ENCODE results near the gene BTBD9. TPM values are rescaled to one million over a fixed set of nuclear protein-coding genes. Genes with fewer than 3 reads are reported as not detected.
A peak's percentile ranks its signal among the peaks of the same experiment; 100 is the strongest.

BTBD9 gene
- total RNA-seq, 2 experiments from 2014 or later = 19.1 to 19.8 TPM

GRCh38 chr6:38214159-38214558 is 425.6 kb downstream of the BTBD9 start:
- no peak overlapping the region for H3K4me3 Mint-ChIP-seq

GRCh38 chr6:38213251-38213658 is 426.5 kb downstream of the BTBD9 start:
- POLR2A ChIA-PET = no interaction called here
- Mint-ChIP-seq H3K9me3 (no peaks in the 10 kb centered on the region), H3K27ac (no peak overlapping the region), H3K4me1 (peaks cover 10% of the 10 kb centered on the region), H3K4me3 (no peak overlapping the region), H3K36me3 (no peaks in the 10 kb centered on the region), H3K27me3 (no peaks in the 10 kb centered on the region)
- no peak for ATAC-seq (ENCODE audit: low read depth)
- no peak for DNase-seq

More at GRCh38 chr6:38214159-38214558, 425.6 kb downstream of the BTBD9 start:
- DNase-seq (no peak), ATAC-seq (ENCODE audit: low read depth) (no peak)
- no peak overlapping the region for H3K27ac Mint-ChIP-seq
- POLR2A ChIA-PET = no interaction called here
- peaks cover 7% of the 10 kb centered on the region for H3K4me1 Mint-ChIP-seq
- no peaks in the 10 kb centered on the region for H3K27me3 Mint-ChIP-seq
- H3K9me3 Mint-ChIP-seq = no peaks in the 10 kb centered on the region
- no peaks in the 10 kb centered on the region for H3K36me3 Mint-ChIP-seq

GRCh38 chr6:38212579-38212978 is 427.1 kb downstream of the BTBD9 start:
- no peak for DNase-seq
- no peak overlapping the region for H3K27ac Mint-ChIP-seq
- POLR2A ChIA-PET = no interaction called here
- no peaks in the 10 kb centered on the region for H3K9me3 Mint-ChIP-seq
- no peak for ATAC-seq (ENCODE audit: low read depth)
- H3K27me3 Mint-ChIP-seq = no peaks in the 10 kb centered on the region
- no peak overlapping the region for H3K4me3 Mint-ChIP-seq
- peaks cover 10% of the 10 kb centered on the region for H3K4me1 Mint-ChIP-seq
- no peaks in the 10 kb centered on the region for H3K36me3 Mint-ChIP-seq

- DNase-seq = no peak
- no peaks in the 10 kb centered on the region for H3K9me3 Mint-ChIP-seq
- peaks cover 10% of the 10 kb centered on the region for H3K4me1 Mint-ChIP-seq
- H3K4me3 Mint-ChIP-seq = no peak overlapping the region
- H3K27me3 Mint-ChIP-seq = no peaks in the 10 kb centered on the region
- H3K36me3 Mint-ChIP-seq = no peaks in the 10 kb centered on the region
- POLR2A ChIA-PET = no interaction called here
- H3K27ac Mint-ChIP-seq = no peak overlapping the region
- ATAC-seq (ENCODE audit: low read depth) = no peak
Measured at GRCh38 chr6:38212116-38212515, 427.6 kb downstream of the BTBD9 start.

- Mint-ChIP-seq H3K27me3 (no peaks in the 10 kb centered on the region), H3K9me3 (no peaks in the 10 kb centered on the region), H3K27ac (no peak overlapping the region), H3K36me3 (no peaks in the 10 kb centered on the region), H3K4me3 (no peak overlapping the region), H3K4me1 (peaks cover 10% of the 10 kb centered on the region)
- DNase-seq = peak; percentile 31
- POLR2A ChIA-PET = no interaction called here
- ATAC-seq (ENCODE audit: low read depth) = peak; percentile 87
Measured at GRCh38 chr6:38209371-38210260, 430.1 kb downstream of the BTBD9 start.

- POLR2A ChIA-PET = no interaction called here
Measured at GRCh38 chr6:38208028-38208427, 431.7 kb downstream of the BTBD9 start.

GRCh38 chr6:38207375-38207774 is 432.4 kb downstream of the BTBD9 start:
- POLR2A ChIA-PET = no interaction called here
- no peak overlapping the region for H3K27ac Mint-ChIP-seq

More at GRCh38 chr6:38208028-38208427, 431.7 kb downstream of the BTBD9 start:
- no peaks in the 10 kb centered on the region for H3K27me3 Mint-ChIP-seq
- no peak overlapping the region for H3K4me3 Mint-ChIP-seq
- no peak for DNase-seq
- H3K36me3 Mint-ChIP-seq = no peaks in the 10 kb centered on the region
- no peaks in the 10 kb centered on the region for H3K9me3 Mint-ChIP-seq
- H3K4me1 Mint-ChIP-seq = peaks cover 10% of the 10 kb centered on the region
- no peak overlapping the region for H3K27ac Mint-ChIP-seq
- no peak for ATAC-seq (ENCODE audit: low read depth)

GRCh38 chr6:38198219-38198618 is 441.5 kb downstream of the BTBD9 start:
- peaks cover 1% of the 10 kb centered on the region for H3K9me3 Mint-ChIP-seq

More at GRCh38 chr6:38207375-38207774, 432.4 kb downstream of the BTBD9 start:
- ATAC-seq (ENCODE audit: low read depth) (no peak), DNase-seq (no peak)
- no peaks in the 10 kb centered on the region for H3K9me3 Mint-ChIP-seq
- peaks cover 10% of the 10 kb centered on the region for H3K4me1 Mint-ChIP-seq
- no peaks in the 10 kb centered on the region for H3K27me3 Mint-ChIP-seq
- no peaks in the 10 kb centered on the region for H3K36me3 Mint-ChIP-seq
- no peak overlapping the region for H3K4me3 Mint-ChIP-seq

GRCh38 chr6:38195113-38195635 is 444.6 kb downstream of the BTBD9 start:
- POLR2A ChIA-PET = no interaction called here
- H3K4me3 Mint-ChIP-seq = no peak overlapping the region
- H3K36me3 Mint-ChIP-seq = no peaks in the 10 kb centered on the region
- no peaks in the 10 kb centered on the region for H3K27me3 Mint-ChIP-seq
- ATAC-seq (ENCODE audit: low read depth) = no peak
- no peaks in the 10 kb centered on the region for H3K4me1 Mint-ChIP-seq
- H3K27ac Mint-ChIP-seq = no peak overlapping the region
- DNase-seq = no peak
- no peaks in the 10 kb centered on the region for H3K9me3 Mint-ChIP-seq

More at GRCh38 chr6:38198219-38198618, 441.5 kb downstream of the BTBD9 start:
- Mint-ChIP-seq H3K4me1 (no peaks in the 10 kb centered on the region), H3K27ac (no peak overlapping the region), H3K36me3 (no peaks in the 10 kb centered on the region), H3K4me3 (no peak overlapping the region), H3K27me3 (no peaks in the 10 kb centered on the region)
- POLR2A ChIA-PET = no interaction called here
- ATAC-seq (ENCODE audit: low read depth) (no peak), DNase-seq (no peak)

- H3K27ac Mint-ChIP-seq = no peak overlapping the region
- no peak for ATAC-seq (ENCODE audit: low read depth)
- DNase-seq = no peak
- no peaks in the 10 kb centered on the region for H3K9me3 Mint-ChIP-seq
- no peaks in the 10 kb centered on the region for H3K27me3 Mint-ChIP-seq
- no peaks in the 10 kb centered on the region for H3K36me3 Mint-ChIP-seq
- H3K4me1 Mint-ChIP-seq = no peaks in the 10 kb centered on the region
- no peak overlapping the region for H3K4me3 Mint-ChIP-seq
- POLR2A ChIA-PET = no interaction called here
Measured at GRCh38 chr6:38194589-38194988, 445.1 kb downstream of the BTBD9 start.

GRCh38 chr6:38194282-38194572 is 445.5 kb downstream of the BTBD9 start:
- Mint-ChIP-seq H3K36me3 (no peaks in the 10 kb centered on the region), H3K27me3 (no peaks in the 10 kb centered on the region), H3K9me3 (no peaks in the 10 kb centered on the region), H3K4me1 (no peaks in the 10 kb centered on the region), H3K27ac (no peak overlapping the region), H3K4me3 (no peak overlapping the region)
- ATAC-seq (ENCODE audit: low read depth) = no peak
- POLR2A ChIA-PET = no interaction called here
- no peak for DNase-seq

GRCh38 chr6:38193481-38194281 is 446.0 kb downstream of the BTBD9 start:
- H3K4me1 Mint-ChIP-seq = no peaks in the 10 kb centered on the region
- H3K9me3 Mint-ChIP-seq = no peaks in the 10 kb centered on the region
- H3K36me3 Mint-ChIP-seq = no peaks in the 10 kb centered on the region
- H3K27me3 Mint-ChIP-seq = no peaks in the 10 kb centered on the region
- DNase-seq (no peak), ATAC-seq (ENCODE audit: low read depth) (no peak)
- POLR2A ChIA-PET = no interaction called here
- no peak overlapping the region for H3K4me3 Mint-ChIP-seq
- no peak overlapping the region for H3K27ac Mint-ChIP-seq

- no peaks in the 10 kb centered on the region for H3K27me3 Mint-ChIP-seq
- POLR2A ChIA-PET = no interaction called here
- no peaks in the 10 kb centered on the region for H3K9me3 Mint-ChIP-seq
- no peak overlapping the region for H3K4me3 Mint-ChIP-seq
- no peak overlapping the region for H3K27ac Mint-ChIP-seq
- no peaks in the 10 kb centered on the region for H3K4me1 Mint-ChIP-seq
- no peak for ATAC-seq (ENCODE audit: low read depth)
- DNase-seq = no peak
- no peaks in the 10 kb centered on the region for H3K36me3 Mint-ChIP-seq
Measured at GRCh38 chr6:38193051-38193450, 446.7 kb downstream of the BTBD9 start.

GRCh38 chr6:38192487-38192886 is 447.2 kb downstream of the BTBD9 start:
- Mint-ChIP-seq H3K27me3 (no peaks in the 10 kb centered on the region), H3K9me3 (no peaks in the 10 kb centered on the region), H3K4me1 (no peaks in the 10 kb centered on the region), H3K27ac (no peak overlapping the region), H3K36me3 (no peaks in the 10 kb centered on the region), H3K4me3 (no peak overlapping the region)
- POLR2A ChIA-PET = no interaction called here
- ATAC-seq (ENCODE audit: low read depth) (no peak), DNase-seq (no peak)

All from activated naive CD8-positive, alpha-beta T cell treated with anti-CD3 and anti-CD28 coated beads, Interleukin-2, amount 10 ng/mL, durations not matched to agents 7 days and 5 days (primary cell).